ENCODE results near the gene SAMHD1.

- TF ChIP-seq, protein P1, sequence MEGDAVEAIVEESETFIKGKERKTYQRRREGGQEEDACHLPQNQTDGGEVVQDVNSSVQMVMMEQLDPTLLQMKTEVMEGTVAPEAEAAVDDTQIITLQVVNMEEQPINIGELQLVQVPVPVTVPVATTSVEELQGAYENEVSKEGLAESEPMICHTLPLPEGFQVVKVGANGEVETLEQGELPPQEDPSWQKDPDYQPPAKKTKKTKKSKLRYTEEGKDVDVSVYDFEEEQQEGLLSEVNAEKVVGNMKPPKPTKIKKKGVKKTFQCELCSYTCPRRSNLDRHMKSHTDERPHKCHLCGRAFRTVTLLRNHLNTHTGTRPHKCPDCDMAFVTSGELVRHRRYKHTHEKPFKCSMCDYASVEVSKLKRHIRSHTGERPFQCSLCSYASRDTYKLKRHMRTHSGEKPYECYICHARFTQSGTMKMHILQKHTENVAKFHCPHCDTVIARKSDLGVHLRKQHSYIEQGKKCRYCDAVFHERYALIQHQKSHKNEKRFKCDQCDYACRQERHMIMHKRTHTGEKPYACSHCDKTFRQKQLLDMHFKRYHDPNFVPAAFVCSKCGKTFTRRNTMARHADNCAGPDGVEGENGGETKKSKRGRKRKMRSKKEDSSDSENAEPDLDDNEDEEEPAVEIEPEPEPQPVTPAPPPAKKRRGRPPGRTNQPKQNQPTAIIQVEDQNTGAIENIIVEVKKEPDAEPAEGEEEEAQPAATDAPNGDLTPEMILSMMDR (IDR thresholded peaks at IDR 0.05; ENCODE audit: poor library complexity): no peak
- TF ChIP-seq EZH2phosphoT487 (IDR thresholded peaks at IDR 0.05; ENCODE audit: low read depth, severe bottlenecking, unreplicated experiment) (no peak), EZH2 (IDR thresholded peaks at IDR 0.05; ENCODE audit: borderline replicate concordance) (no peak)
These were observed 102.0 kb downstream of the SAMHD1 start for GRCh38 chr20:36849333-36850065.

Data from hepatocyte (in vitro differentiated cells).